NK-92 (cell line): Measurements from ENCODE around the gene CCDC192.
"Not testable (repeated sequence)": the region's sequence is repeated elsewhere in the genome, so short reads cannot be mapped to it uniquely, and the experiment has no call there.

Experiments
- DNase-seq: peaks from one replicate; lab custom pipeline; 2025; ENCODE audit not compliant: unreplicated experiment; lab: John Stamatoyannopoulos, UW

The CCDC192 gene

GRCh38 chr5:127758766-127759283, 55.6 kb downstream of the CCDC192 start:
- DNase-seq, result no peak

DNA sequence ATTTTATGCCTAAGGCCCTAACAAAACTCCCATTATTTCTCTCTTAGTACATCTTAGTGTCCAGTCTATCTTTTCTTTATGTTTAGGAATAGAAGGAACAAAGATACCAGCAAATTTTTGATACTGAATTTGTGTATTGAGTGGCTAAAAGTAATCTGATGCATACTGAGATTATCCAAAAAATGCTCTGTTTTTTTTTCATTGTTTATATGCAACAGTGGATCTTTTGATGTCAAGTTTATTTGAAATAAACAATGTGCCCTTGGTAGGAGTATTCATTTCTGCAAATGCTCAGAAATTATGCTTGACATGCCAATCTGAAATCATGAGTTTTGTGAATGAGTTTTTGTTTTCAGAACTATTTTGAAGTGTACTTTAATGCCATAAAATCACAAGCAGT, 58.7 kb downstream of the CCDC192 start:
- DNase-seq, result no peak

DNA sequence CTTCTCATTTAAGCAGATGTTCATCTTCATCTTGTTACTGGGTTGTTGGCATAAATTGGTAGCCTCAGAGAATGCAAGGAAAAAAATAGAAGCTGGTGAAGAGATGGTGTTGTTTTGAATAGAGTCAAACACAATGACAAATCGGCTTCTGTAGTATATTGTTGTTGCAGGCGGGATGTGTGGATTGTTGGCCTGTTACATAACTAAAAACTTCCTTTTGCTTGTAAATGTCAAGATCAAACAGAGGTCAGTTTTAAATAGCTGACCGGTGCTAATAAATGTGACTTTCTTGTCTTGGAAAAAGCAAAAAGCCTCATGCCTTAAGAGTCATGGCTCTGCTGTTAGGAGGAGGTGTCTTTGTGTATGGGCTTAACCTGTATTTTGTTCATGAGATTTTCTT, 59.2 kb downstream of the CCDC192 start:
- DNase-seq, result no peak

DNA sequence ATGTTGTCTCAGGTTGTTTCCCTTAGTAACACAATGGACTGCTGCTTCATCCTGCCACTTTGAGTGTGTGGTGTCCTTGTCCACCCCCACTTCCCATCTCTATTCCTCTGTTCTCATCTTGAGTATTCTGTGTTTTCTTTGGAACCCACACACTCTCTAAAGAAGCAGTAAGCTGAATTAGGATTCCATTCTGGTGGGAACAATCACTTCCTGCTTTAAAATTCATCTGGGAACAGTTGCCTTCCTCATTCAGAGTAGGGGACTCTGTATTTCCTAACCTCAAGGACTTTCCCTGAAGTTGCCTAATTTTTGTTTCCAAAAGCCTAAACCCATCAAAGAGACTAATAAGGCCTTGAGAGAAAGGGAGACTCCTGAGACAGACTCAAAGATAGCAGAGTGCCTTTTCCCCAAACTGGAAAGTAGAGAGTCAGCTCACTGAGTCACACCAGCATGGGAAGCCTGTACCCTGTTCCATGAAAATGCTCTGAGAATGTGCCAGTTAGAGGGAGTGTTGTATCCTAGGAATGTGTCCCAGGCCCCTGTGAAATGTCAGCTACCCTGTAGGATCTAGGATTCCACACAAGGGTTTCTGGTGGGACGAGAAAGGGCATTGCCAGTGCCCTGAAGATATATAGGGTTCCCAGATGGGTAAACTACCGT, 63.6 kb downstream of the CCDC192 start:
- no peak for DNase-seq

GRCh38 chr5:127769386-127769785, 66.2 kb downstream of the CCDC192 start:
- DNase-seq, result no peak

- DNase-seq, result no peak
These were observed 67.1 kb downstream of the CCDC192 start for GRCh38 chr5:127770272-127770671.

- DNase-seq, result no peak
These were observed 69.3 kb downstream of the CCDC192 start for GRCh38 chr5:127772531-127772930.

- no peak for DNase-seq
These were observed 71.0 kb downstream of the CCDC192 start for GRCh38 chr5:127774221-127774620.

GRCh38 chr5:127776477-127776876, 73.3 kb downstream of the CCDC192 start:
- DNase-seq, result no peak

DNA sequence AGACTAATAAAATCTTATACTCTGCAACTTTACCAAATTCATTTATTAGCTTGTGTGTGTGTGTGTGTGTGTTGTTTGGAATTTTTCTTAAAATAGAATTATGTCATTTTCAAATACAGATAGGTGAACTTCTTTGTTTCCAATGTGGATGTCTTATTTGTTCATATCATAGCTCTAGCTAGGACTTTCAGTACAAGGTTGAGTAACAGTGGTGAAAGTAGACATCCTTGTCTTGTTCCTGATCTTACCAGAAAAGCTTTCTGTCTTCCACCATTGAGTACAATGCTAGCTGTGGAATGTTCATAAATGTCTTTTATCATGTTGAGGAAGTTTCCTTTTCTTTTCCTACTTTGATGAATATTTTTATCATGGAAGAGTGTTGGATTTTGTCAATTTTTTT, 74.8 kb downstream of the CCDC192 start:
- DNase-seq, result no peak

GRCh38 chr5:127782450-127782849, 79.3 kb downstream of the CCDC192 start:
- not testable (repeated sequence) for DNase-seq

GRCh38 chr5:127785098-127785927, 82.1 kb downstream of the CCDC192 start:
- no peak for DNase-seq

DNA sequence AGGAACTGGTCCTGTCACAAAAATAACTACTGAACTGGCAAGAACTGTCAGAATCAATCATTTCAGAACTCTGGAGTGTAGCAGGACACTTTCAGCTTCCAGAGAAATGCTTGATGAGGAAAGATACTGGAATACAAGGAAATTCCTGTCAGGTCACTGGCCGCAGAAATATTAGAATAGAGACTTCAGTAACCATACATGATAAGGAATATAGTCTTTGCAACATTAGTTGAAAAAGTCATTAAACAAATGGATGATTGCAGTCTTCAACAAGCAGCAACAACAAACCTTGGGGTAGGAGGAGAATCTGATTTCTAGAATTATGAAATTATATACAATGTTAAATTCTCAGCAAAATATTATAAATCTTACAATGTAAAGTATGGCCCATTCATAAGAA, 88.2 kb downstream of the CCDC192 start:
- no peak for DNase-seq

- not testable (repeated sequence) for DNase-seq
These were observed 88.7 kb downstream of the CCDC192 start for GRCh38 chr5:127791908-127792307.

DNA sequence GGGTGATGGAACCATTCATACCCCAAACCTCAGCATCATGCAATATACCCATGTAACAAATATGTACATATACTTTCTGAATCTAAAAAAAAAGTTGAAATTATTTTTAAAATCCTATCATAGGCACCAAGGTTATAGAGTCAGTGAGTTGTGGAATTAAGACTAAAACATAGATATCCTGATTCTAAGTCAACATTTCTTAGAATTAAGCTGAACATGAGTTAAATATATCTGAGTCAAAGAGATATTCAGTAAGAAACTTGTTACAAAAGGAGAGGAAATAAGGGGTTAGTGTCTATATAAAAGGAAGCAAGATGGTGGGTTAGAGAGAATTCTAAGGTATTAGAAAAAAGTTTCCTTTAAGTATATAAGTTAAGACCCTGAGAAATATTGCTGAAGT, 89.9 kb downstream of the CCDC192 start:
- DNase-seq, result no peak

DNA sequence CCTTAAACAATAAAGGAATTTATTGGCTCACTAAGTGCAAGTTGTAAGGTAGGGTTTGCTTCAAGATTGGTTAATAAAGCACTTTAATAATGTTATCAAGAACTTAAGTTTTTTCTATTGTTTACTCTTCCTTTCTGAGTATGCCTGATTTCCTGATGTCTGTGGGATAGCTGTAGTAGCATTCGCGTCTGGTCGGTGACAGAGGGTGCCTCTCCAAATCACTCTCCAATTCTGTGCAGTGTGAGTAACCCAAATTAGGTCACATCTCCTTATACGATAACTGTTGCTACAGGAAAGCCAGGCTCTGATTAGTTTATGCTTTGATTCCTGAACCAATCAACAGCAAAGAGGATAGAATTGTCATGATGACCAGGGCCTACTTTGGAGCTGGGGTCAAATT, 90.7 kb downstream of the CCDC192 start:
- DNase-seq, result no peak

DNA sequence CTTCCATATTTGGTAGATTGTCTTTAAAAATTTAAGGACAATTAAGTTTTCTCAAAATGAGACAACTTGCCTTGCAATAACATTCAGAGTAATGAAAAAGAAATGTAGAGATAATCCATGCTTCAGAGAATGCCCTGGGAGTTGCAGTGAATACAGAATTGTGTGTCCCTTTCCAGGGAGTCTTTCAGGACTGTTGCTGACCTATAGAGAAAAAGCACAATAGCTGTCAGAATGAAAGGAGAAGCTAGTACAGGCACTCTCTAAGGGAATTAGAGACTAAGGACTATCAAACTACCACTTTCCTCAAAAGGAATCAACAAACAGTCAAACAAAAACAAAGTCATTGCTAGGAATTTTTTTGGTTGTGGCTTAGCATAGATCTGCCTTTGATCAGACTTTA, 93.0 kb downstream of the CCDC192 start:
- no peak for DNase-seq

DNA sequence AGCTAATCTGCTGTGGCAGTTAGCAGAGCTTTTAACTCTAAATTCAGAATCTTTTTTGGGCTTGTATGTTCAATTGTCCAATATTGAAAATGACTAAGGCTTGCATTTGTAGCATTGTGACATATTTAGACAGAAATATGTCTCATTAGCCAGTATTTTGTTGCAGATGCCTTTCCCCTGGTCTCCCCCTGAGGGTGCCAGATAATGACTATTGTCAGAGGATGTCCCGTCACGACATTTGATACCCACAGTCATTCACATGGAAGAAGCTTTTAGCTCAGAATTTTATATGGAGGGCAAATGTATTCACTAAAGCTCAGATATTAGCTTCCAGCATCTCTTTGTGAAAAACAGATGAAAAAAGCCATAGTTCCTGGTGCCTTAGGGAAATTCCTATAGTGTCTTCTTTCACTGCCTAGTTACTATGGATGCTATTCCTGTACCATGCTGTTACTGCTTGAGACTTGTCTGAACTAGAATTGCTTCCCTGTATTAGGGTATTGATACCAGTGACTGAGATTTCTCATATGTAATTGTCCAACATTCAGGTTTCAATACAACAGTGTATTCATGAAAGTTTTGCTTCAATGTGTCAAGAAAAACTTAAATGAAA, 96.2 kb downstream of the CCDC192 start:
- no peak for DNase-seq

GRCh38 chr5:127801751-127802476, 98.7 kb downstream of the CCDC192 start:
- no peak for DNase-seq

- no peak for DNase-seq
These were observed 99.3 kb downstream of the CCDC192 start for GRCh38 chr5:127802477-127802865.

GRCh38 chr5:127804886-127805426, 101.8 kb downstream of the CCDC192 start:
- no peak for DNase-seq
